Activated CD4-positive, CD25-positive, alpha-beta regulatory T cell treated with anti-CD3 and anti-CD28 coated beads, Interleukin-2, amount 50 U/mL, for 72 hours (primary cell): ENCODE data around the gene CDK14.

ENCODE experiments used
- DNase-seq: peaks from one replicate; pipeline ENCODE4 v3.0.0; 2021

The CDK14 gene

GRCh38 chr7:90642978-90643377 is 46.9 kb downstream of the CDK14 start:
- DNase-seq, result no peak

- DNase-seq, result no peak
Measured at GRCh38 chr7:90645784-90646183, 49.7 kb downstream of the CDK14 start.

GRCh38 chr7:90648107-90648506 is 52.0 kb downstream of the CDK14 start:
- no peak for DNase-seq

- no peak for DNase-seq
Measured at GRCh38 chr7:90648834-90649233, 52.7 kb downstream of the CDK14 start.

GRCh38 chr7:90654718-90655427 is 58.8 kb downstream of the CDK14 start:
- no peak for DNase-seq

GRCh38 chr7:90655566-90655965 is 59.4 kb downstream of the CDK14 start:
- no peak for DNase-seq

GRCh38 chr7:90657481-90657880 is 61.4 kb downstream of the CDK14 start:
- no peak for DNase-seq

GRCh38 chr7:90660100-90660499 is 64.0 kb downstream of the CDK14 start:
- DNase-seq, result no peak

- DNase-seq, result no peak
Measured at GRCh38 chr7:90660819-90661218, 64.7 kb downstream of the CDK14 start.

GRCh38 chr7:90661290-90662151 is 65.4 kb downstream of the CDK14 start:
- DNase-seq, result no peak

- DNase-seq, result no peak
Measured at GRCh38 chr7:90663176-90663575, 67.1 kb downstream of the CDK14 start.

GRCh38 chr7:90666186-90666585 is 70.1 kb downstream of the CDK14 start:
- DNase-seq, result no peak

- DNase-seq, result no peak
Measured at GRCh38 chr7:90668992-90669391, 72.9 kb downstream of the CDK14 start.

GRCh38 chr7:90669492-90669891 is 73.4 kb downstream of the CDK14 start:
- DNase-seq, result no peak

GRCh38 chr7:90671571-90671970 is 75.5 kb downstream of the CDK14 start:
- no peak for DNase-seq

GRCh38 chr7:90672210-90672609 is 76.1 kb downstream of the CDK14 start:
- DNase-seq, result no peak

- no peak for DNase-seq
Measured at GRCh38 chr7:90674625-90675024, 78.5 kb downstream of the CDK14 start.

- DNase-seq, result no peak
Measured at GRCh38 chr7:90675982-90676381, 79.9 kb downstream of the CDK14 start.

GRCh38 chr7:90677486-90678404 is 81.6 kb downstream of the CDK14 start:
- DNase-seq, result no peak

- no peak for DNase-seq
Measured at GRCh38 chr7:90678986-90679385, 82.9 kb downstream of the CDK14 start.

GRCh38 chr7:90680484-90680883 is 84.4 kb downstream of the CDK14 start:
- DNase-seq, result no peak

GRCh38 chr7:90681336-90682022 is 85.4 kb downstream of the CDK14 start:
- DNase-seq, result no peak

- DNase-seq, result no peak
Measured at GRCh38 chr7:90686146-90686545, 90.0 kb downstream of the CDK14 start.
